Measurements from ENCODE around the gene TYMS. TPM values are rescaled to one million over a fixed set of nuclear protein-coding genes. Genes with fewer than 3 reads are reported as not detected.
"Not testable (repeated sequence)": the region's sequence is repeated elsewhere in the genome, so short reads cannot be mapped to it uniquely, and the experiment has no call there.

Gene TYMS
- total RNA-seq, 2 donors from 2014 or later = 344 to 378 TPM

- no peak for DNase-seq (ENCODE audit: low spot score in 2 of 2)
- Mint-ChIP-seq H3K9me3 (peaks cover 4% of the 10 kb centered on the region in 2 donors), H3K36me3 (peaks cover 47 to 62% of the 10 kb centered on the region in 2 donors), H3K27ac (no peak overlapping the region)
- no peak for ATAC-seq
Measured at GRCh38 chr18:666628-667027, 9.2 kb downstream of the TYMS start.

GRCh38 chr18:668260-668659, 10.8 kb downstream of the TYMS start:
- ATAC-seq (no peak), DNase-seq (ENCODE audit: low spot score in 2 of 2) (no peak)
- Mint-ChIP-seq H3K36me3 (peaks cover 46 to 58% of the 10 kb centered on the region in 2 donors), H3K9me3 (peaks cover 4% of the 10 kb centered on the region in 2 donors), H3K27ac (no peak overlapping the region)

GRCh38 chr18:669077-669476, 11.6 kb downstream of the TYMS start:
- Mint-ChIP-seq H3K9me3 (peaks cover 4% of the 10 kb centered on the region in 2 donors), H3K36me3 (peaks cover 46 to 58% of the 10 kb centered on the region in 2 donors), H3K27ac (peak overlapping the region in 1 of 2 donors; percentile 55)
- no peak for DNase-seq (ENCODE audit: low spot score in 2 of 2)
- ATAC-seq = no peak

- H3K36me3 Mint-ChIP-seq = peaks cover 46 to 58% of the 10 kb centered on the region in 2 donors
- no peak for DNase-seq (ENCODE audit: low spot score in 2 of 2)
Measured at GRCh38 chr18:670522-670921, 13.1 kb downstream of the TYMS start.

GRCh38 chr18:671405-671804, 14.0 kb downstream of the TYMS start:
- H3K9me3 Mint-ChIP-seq = peaks cover 3% of the 10 kb centered on the region in 2 donors
- ATAC-seq (no peak), DNase-seq (ENCODE audit: low spot score in 2 of 2) (no peak)
- peak overlapping the region; percentile 44 to 66 for H3K27ac Mint-ChIP-seq
- H3K36me3 Mint-ChIP-seq = peaks cover 41 to 51% of the 10 kb centered on the region in 2 donors

More at GRCh38 chr18:670522-670921, 13.1 kb downstream of the TYMS start:
- no peak for ATAC-seq
- peak overlapping the region; percentile 66 to 69 for H3K27ac Mint-ChIP-seq
- H3K9me3 Mint-ChIP-seq = peaks cover 4% of the 10 kb centered on the region in 2 donors

- H3K9me3 Mint-ChIP-seq = no peaks in the 10 kb centered on the region
- H3K27ac Mint-ChIP-seq = no peak overlapping the region
- peaks cover 33 to 37% of the 10 kb centered on the region in 2 donors for H3K36me3 Mint-ChIP-seq
- DNase-seq (ENCODE audit: low spot score in 2 of 2) = no peak
- ATAC-seq = no peak
Measured at GRCh38 chr18:673317-673716, 15.9 kb downstream of the TYMS start.

- no peaks in the 10 kb centered on the region for H3K9me3 Mint-ChIP-seq
- no peak overlapping the region for H3K27ac Mint-ChIP-seq
- DNase-seq (ENCODE audit: low spot score in 2 of 2) (no peak), ATAC-seq (no peak)
- peaks cover 28 to 32% of the 10 kb centered on the region in 2 donors for H3K36me3 Mint-ChIP-seq
Measured at GRCh38 chr18:673769-674168, 16.3 kb downstream of the TYMS start.

GRCh38 chr18:675307-675706, 17.9 kb downstream of the TYMS start:
- Mint-ChIP-seq H3K27ac (peak overlapping the region in 1 of 2 donors; percentile 56), H3K36me3 (peaks cover 20 to 28% of the 10 kb centered on the region in 2 donors), H3K9me3 (no peaks in the 10 kb centered on the region)
- no peak for ATAC-seq
- DNase-seq (ENCODE audit: low spot score in 2 of 2) = no peak

GRCh38 chr18:676069-676468, 18.6 kb downstream of the TYMS start:
- no peak for DNase-seq (ENCODE audit: low spot score in 2 of 2)
- H3K36me3 Mint-ChIP-seq = peaks cover 13 to 21% of the 10 kb centered on the region in 2 donors
- peak in 1 of 2 donors; percentile 17 for ATAC-seq
- H3K9me3 Mint-ChIP-seq = no peaks in the 10 kb centered on the region
- H3K27ac Mint-ChIP-seq = peak overlapping the region; percentile 46 to 56

GRCh38 chr18:676736-677135, 19.3 kb downstream of the TYMS start:
- no peaks in the 10 kb centered on the region for H3K9me3 Mint-ChIP-seq
- ATAC-seq (no peak), DNase-seq (ENCODE audit: low spot score in 2 of 2) (no peak)
- H3K36me3 Mint-ChIP-seq = peaks cover 12 to 22% of the 10 kb centered on the region in 2 donors
- peak overlapping the region in 1 of 2 donors; percentile 7 for H3K27ac Mint-ChIP-seq

- no peak for DNase-seq (ENCODE audit: low spot score in 2 of 2)
- Mint-ChIP-seq H3K36me3 (peaks cover 15 to 27% of the 10 kb centered on the region in 2 donors), H3K27ac (no peak overlapping the region), H3K9me3 (no peaks in the 10 kb centered on the region)
- no peak for ATAC-seq
Measured at GRCh38 chr18:677145-677544, 19.7 kb downstream of the TYMS start.

GRCh38 chr18:677951-678381, 20.5 kb downstream of the TYMS start:
- Mint-ChIP-seq H3K27ac (no peak overlapping the region), H3K36me3 (peaks cover 16 to 24% of the 10 kb centered on the region in 2 donors), H3K9me3 (no peaks in the 10 kb centered on the region)
- DNase-seq (ENCODE audit: low spot score in 2 of 2) (no peak), ATAC-seq (no peak)

- Mint-ChIP-seq H3K9me3 (no peaks in the 10 kb centered on the region), H3K27ac (peak overlapping the region in 1 of 2 donors; percentile 92), H3K36me3 (peaks cover 23 to 24% of the 10 kb centered on the region in 2 donors)
- no peak for DNase-seq (ENCODE audit: low spot score in 2 of 2)
- ATAC-seq = no peak
Measured at GRCh38 chr18:678482-679182, 21.2 kb downstream of the TYMS start.

GRCh38 chr18:679516-679915, 22.1 kb downstream of the TYMS start:
- Mint-ChIP-seq H3K27ac (peak overlapping the region in 1 of 2 donors; percentile 74), H3K9me3 (no peaks in the 10 kb centered on the region), H3K36me3 (peaks cover 24 to 28% of the 10 kb centered on the region in 2 donors)
- DNase-seq (ENCODE audit: low spot score in 2 of 2) (no peak), ATAC-seq (no peak)

GRCh38 chr18:680392-680791, 22.9 kb downstream of the TYMS start:
- DNase-seq (ENCODE audit: low spot score in 2 of 2) = no peak
- H3K36me3 Mint-ChIP-seq = peaks cover 24 to 29% of the 10 kb centered on the region in 2 donors
- H3K9me3 Mint-ChIP-seq = no peaks in the 10 kb centered on the region
- peak overlapping the region in 1 of 2 donors; percentile 74 for H3K27ac Mint-ChIP-seq
- no peak for ATAC-seq

- Mint-ChIP-seq H3K9me3 (no peaks in the 10 kb centered on the region), H3K36me3 (peaks cover 33 to 40% of the 10 kb centered on the region in 2 donors), H3K27ac (peak overlapping the region; percentile 79 to 89)
- ATAC-seq (peak; percentile 94 to 99), DNase-seq (ENCODE audit: low spot score in 2 of 2) (peak; percentile 58 to 66)
Measured at GRCh38 chr18:681985-682384, 24.5 kb downstream of the TYMS start.

- H3K36me3 Mint-ChIP-seq = peaks cover 36 to 44% of the 10 kb centered on the region in 2 donors
- ATAC-seq; H3K9me3 Mint-ChIP-seq; DNase-seq (ENCODE audit: low spot score in 2 of 2): not testable (repeated sequence)
- peak overlapping the region; percentile 79 to 89 for H3K27ac Mint-ChIP-seq
Measured at GRCh38 chr18:682416-682815, 25.0 kb downstream of the TYMS start.

- Mint-ChIP-seq H3K36me3 (peaks cover 35 to 47% of the 10 kb centered on the region in 2 donors), H3K9me3 (no peaks in the 10 kb centered on the region), H3K27ac (peak overlapping the region in 1 of 2 donors; percentile 79)
- no peak for ATAC-seq
- no peak for DNase-seq (ENCODE audit: low spot score in 2 of 2)
Measured at GRCh38 chr18:682833-683232, 25.4 kb downstream of the TYMS start.

All from activated naive CD4-positive, alpha-beta T cell treated with anti-CD3 and anti-CD28 coated beads, Interleukin-2, amount 50 U/mL, for 72 hours (primary cell).